ENCODE measurements around the gene GDI2.
"Not testable (repeated sequence)": the region's sequence is repeated elsewhere in the genome, so short reads cannot be mapped to it uniquely, and the experiment has no call there.

Gene GDI2

DNA sequence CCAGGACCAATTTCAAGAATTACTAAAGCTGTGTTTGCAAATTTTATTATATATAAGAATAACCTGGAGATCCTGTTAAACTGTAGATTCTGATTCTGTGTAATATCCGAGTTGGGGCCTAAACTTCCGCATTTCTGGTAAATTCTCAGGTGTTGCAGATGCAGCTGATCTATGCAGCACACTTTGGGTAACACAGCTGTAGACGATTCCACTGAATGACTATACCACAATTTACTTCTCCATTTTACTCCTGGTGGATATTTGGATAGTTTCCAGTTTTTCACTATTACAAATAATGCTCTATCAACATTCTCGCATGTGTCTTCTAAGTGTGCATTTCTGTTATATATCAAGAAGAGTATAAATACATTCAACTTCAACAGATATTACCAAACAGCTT, 7.5 kb downstream of the GDI2 start:
- Histone ChIP-seq H3K36me3 (ENCODE audit: control insufficient read depth, insufficient read depth, low read length) (peaks cover 3% of the 10 kb centered on the region), H3K4me1 (ENCODE audit: control insufficient read depth, insufficient read depth, low read length) (peaks cover 3% of the 10 kb centered on the region), H3K27me3 (ENCODE audit: control insufficient read depth, insufficient read depth, low read length) (no peaks in the 10 kb centered on the region), H3K9ac (ENCODE audit: low read length) (no peak overlapping the region), H3K4me3 (ENCODE audit: low read length) (no peak overlapping the region), H3K27ac (ENCODE audit: low read depth, low read length) (no peak overlapping the region)

DNA sequence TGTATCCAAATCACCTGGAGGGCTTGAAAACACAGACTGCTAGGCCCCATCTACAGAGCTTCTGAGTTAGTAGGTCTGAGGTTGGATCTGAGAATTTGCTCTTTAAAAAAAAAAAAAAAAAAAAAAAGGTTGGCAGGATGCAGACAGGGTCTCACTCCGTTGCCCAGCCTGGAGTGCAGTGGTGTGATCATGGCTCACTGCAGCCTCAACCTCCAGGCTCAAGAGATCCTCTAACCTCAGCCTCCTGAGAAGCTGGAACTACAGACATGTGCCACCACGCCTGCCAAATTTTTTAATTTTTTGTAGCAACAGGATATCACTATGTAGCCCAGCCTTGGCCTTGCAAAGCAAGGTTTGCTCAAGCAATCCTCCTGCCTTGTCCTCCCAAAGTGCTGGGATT, 8.0 kb downstream of the GDI2 start:
- peaks cover 3% of the 10 kb centered on the region for H3K4me1 ChIP-seq (ENCODE audit: control insufficient read depth, insufficient read depth, low read length)
- no peaks in the 10 kb centered on the region for H3K27me3 ChIP-seq (ENCODE audit: control insufficient read depth, insufficient read depth, low read length)
- no peak overlapping the region for H3K9ac ChIP-seq (ENCODE audit: low read length)
- H3K27ac ChIP-seq (ENCODE audit: low read depth, low read length): no peak overlapping the region
- H3K4me3 ChIP-seq (ENCODE audit: low read length): no peak overlapping the region
- H3K36me3 ChIP-seq (ENCODE audit: control insufficient read depth, insufficient read depth, low read length): peaks cover 3% of the 10 kb centered on the region

DNA sequence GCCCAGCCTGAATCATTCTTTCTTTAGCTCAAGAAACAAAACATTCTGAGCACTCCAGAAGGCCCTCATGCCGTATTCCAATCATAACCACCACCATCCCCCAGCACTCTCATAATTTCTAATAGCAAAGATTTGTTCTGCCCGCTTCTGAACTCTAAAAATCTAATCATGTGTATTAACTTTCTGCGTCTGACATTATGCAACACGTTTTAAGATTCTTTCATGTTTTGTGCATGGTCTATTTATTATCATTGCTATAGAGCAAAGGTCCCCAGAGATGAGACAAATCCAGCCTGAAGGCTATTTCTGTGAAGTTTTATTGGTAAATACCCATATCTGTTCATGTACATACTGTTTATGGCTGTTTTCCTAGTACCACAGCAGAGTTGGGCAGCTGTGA, 8.8 kb downstream of the GDI2 start:
- Histone ChIP-seq H3K27ac (ENCODE audit: low read depth, low read length) (no peak overlapping the region), H3K36me3 (ENCODE audit: control insufficient read depth, insufficient read depth, low read length) (peaks cover 6% of the 10 kb centered on the region), H3K4me1 (ENCODE audit: control insufficient read depth, insufficient read depth, low read length) (no peaks in the 10 kb centered on the region), H3K27me3 (ENCODE audit: control insufficient read depth, insufficient read depth, low read length) (no peaks in the 10 kb centered on the region), H3K4me3 (ENCODE audit: low read length) (no peak overlapping the region), H3K9ac (ENCODE audit: low read length) (no peak overlapping the region)

DNA sequence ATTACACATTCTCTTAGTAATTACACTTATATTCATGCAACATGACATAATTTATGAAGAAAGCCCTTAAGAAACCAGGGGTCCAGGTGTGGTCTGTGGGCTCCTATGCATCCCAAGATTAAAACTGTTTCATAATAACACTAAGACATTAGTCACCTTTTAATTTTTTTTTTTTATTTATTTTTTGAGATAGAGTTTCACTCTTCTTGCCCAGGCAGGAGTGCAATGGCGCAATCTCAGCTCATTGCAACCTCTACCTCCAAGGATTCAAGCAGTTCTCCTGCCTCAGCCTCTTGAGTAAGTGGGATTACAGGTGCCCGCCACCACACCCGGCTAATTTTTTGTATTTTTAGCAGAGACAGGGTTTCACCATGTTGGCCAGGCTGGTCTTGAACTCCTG, 12.5 kb downstream of the GDI2 start:
- no peaks in the 10 kb centered on the region for H3K4me1 ChIP-seq (ENCODE audit: control insufficient read depth, insufficient read depth, low read length)
- H3K27ac ChIP-seq (ENCODE audit: low read depth, low read length): no peak overlapping the region
- no peak overlapping the region for H3K9ac ChIP-seq (ENCODE audit: low read length)
- no peak overlapping the region for H3K4me3 ChIP-seq (ENCODE audit: low read length)
- H3K36me3 ChIP-seq (ENCODE audit: control insufficient read depth, insufficient read depth, low read length): peaks cover 11% of the 10 kb centered on the region
- no peaks in the 10 kb centered on the region for H3K27me3 ChIP-seq (ENCODE audit: control insufficient read depth, insufficient read depth, low read length)

DNA sequence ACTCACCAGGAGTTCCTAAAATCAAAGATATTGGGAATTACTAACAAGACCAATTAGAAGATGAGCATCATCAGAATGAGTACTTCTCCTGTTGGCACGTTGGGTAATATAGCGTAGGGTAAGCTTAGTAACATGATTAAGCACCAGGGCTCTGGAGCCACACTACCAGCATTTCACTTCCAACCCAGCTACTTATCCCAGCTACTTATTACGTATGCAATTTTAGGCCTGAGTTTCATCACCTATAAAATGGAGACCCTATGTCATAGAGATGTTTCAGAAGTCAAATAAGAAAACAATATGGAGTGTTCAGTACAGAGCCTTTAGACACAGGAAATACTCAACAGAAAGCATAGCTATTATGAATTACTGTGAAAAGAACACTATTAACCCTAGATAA, 19.0 kb downstream of the GDI2 start:
- peaks cover 17% of the 10 kb centered on the region for H3K36me3 ChIP-seq (ENCODE audit: control insufficient read depth, insufficient read depth, low read length)
- no peak overlapping the region for H3K9ac ChIP-seq (ENCODE audit: low read length)
- no peak overlapping the region for H3K4me3 ChIP-seq (ENCODE audit: low read length)
- no peak overlapping the region for H3K27ac ChIP-seq (ENCODE audit: low read depth, low read length)
- no peaks in the 10 kb centered on the region for H3K4me1 ChIP-seq (ENCODE audit: control insufficient read depth, insufficient read depth, low read length)
- H3K27me3 ChIP-seq (ENCODE audit: control insufficient read depth, insufficient read depth, low read length): no peaks in the 10 kb centered on the region

DNA sequence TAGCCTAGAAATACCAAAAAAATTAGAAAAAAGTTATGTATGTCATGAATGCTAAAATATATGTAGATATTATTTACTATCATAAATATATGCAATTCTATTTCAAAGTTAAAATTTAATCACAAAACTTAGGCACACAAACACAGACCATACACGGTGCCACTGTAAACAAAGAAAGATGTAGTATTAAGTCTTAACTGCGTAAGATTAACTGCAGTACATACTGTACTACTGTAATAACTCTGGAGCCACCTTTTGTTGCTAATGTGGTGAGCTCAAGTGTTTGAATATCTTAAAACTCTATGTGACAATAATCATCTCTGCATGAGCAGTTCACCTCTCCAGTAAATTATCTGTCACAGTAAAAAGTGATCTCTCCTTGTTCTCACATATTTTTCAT, 23.6 kb downstream of the GDI2 start:
- H3K4me1 ChIP-seq (ENCODE audit: control insufficient read depth, insufficient read depth, low read length): no peaks in the 10 kb centered on the region
- no peak overlapping the region for H3K9ac ChIP-seq (ENCODE audit: low read length)
- H3K4me3 ChIP-seq (ENCODE audit: low read length): no peak overlapping the region
- no peaks in the 10 kb centered on the region for H3K27me3 ChIP-seq (ENCODE audit: control insufficient read depth, insufficient read depth, low read length)
- no peak overlapping the region for H3K27ac ChIP-seq (ENCODE audit: low read depth, low read length)
- H3K36me3 ChIP-seq (ENCODE audit: control insufficient read depth, insufficient read depth, low read length): peaks cover 10% of the 10 kb centered on the region

DNA sequence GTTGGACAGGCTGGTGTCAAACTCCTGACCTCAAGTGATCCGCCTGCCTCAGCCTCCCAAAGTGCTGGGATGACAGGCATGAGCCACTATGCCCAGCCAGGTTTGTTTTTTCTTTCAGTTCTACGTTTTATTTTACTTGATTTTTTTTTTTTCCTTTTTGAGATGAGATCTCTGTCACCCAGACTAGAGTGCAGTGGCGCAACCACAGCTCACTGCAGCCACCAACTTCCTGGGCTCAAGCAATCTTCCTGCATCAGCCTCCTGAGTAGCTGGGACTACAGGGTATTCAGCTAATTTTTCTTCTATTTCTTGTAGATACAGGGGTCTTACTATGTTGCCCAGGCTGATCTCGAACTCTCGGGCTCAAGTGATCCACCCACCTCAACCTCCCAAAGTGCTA, 24.3 kb downstream of the GDI2 start:
- no peak overlapping the region for H3K9ac ChIP-seq (ENCODE audit: low read length)
- no peak overlapping the region for H3K4me3 ChIP-seq (ENCODE audit: low read length)

DNA sequence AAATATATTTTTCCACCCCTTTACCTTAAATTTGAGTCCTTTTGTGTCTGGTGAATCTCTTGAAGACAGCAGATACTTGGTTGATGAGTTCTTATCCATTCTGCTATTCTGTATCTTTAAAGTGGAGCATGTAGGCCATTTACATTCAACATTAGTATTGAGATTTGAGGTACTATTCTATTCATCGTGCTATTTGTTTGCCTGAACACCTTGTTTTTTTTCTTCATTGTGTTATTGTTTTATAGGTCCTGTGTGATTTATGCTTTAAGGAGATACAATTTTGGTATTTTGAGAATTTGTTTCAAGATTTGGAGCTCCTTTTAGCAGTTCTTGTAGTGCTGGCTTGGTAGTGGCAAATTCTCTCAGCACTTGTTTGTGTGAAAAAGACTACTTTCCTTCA, 29.9 kb downstream of the GDI2 start:
- H3K4me1 ChIP-seq (ENCODE audit: control insufficient read depth, insufficient read depth, low read length): no peaks in the 10 kb centered on the region
- no peak overlapping the region for H3K27ac ChIP-seq (ENCODE audit: low read depth, low read length)
- H3K9ac ChIP-seq (ENCODE audit: low read length): no peak overlapping the region
- H3K4me3 ChIP-seq (ENCODE audit: low read length): no peak overlapping the region
- H3K27me3 ChIP-seq (ENCODE audit: control insufficient read depth, insufficient read depth, low read length): no peaks in the 10 kb centered on the region
- peaks cover 18% of the 10 kb centered on the region for H3K36me3 ChIP-seq (ENCODE audit: control insufficient read depth, insufficient read depth, low read length)

More for the DNA sequence above, 24.3 kb downstream of the GDI2 start:
- Histone ChIP-seq H3K4me1 (ENCODE audit: control insufficient read depth, insufficient read depth, low read length) (no peaks in the 10 kb centered on the region), H3K27me3 (ENCODE audit: control insufficient read depth, insufficient read depth, low read length) (no peaks in the 10 kb centered on the region), H3K27ac (ENCODE audit: low read depth, low read length) (no peak overlapping the region), H3K36me3 (ENCODE audit: control insufficient read depth, insufficient read depth, low read length) (peaks cover 14% of the 10 kb centered on the region)

DNA sequence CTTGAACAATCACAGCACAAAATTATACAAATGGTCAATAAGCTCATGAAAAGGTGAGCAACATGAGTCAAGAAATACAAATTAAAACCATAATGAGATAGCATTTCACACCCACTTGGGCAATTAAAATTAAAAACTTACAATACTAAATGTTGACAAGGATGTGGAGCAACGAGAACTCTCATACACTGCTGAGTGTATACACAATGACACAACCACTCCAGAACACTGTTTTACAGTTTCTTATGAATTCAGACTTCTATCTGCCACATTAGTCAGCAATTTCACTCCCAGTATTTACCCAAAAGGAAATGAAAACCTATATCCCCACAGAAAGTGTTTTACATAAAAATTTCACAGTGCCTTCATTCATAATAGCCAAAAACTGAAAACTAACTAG, 31.1 kb downstream of the GDI2 start:
- Histone ChIP-seq H3K27ac (ENCODE audit: low read depth, low read length) (no peak overlapping the region), H3K27me3 (ENCODE audit: control insufficient read depth, insufficient read depth, low read length) (no peaks in the 10 kb centered on the region), H3K4me3 (ENCODE audit: low read length) (no peak overlapping the region), H3K4me1 (ENCODE audit: control insufficient read depth, insufficient read depth, low read length) (no peaks in the 10 kb centered on the region), H3K9ac (ENCODE audit: low read length) (no peak overlapping the region), H3K36me3 (ENCODE audit: control insufficient read depth, insufficient read depth, low read length) (peaks cover 18% of the 10 kb centered on the region)

DNA sequence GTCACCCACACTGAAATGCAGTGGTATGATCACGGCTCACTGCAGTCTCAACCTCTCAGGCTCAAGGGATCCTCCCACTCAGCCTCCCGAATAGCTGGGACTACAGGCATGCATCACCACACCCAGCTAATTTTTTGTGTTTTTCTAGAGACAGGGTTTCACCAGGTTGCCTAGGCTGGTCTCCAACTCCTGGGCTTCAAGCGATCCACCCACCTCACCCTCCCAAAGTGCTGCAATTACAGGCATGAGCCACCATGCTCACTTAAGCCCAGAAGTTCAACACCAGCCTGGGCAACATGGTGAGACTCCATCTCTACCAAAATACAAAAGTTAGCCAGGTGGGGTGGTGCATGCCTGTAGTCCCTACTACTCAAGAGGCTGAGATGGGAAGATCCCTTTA, 33.5 kb downstream of the GDI2 start:
- Histone ChIP-seq H3K4me1 (ENCODE audit: control insufficient read depth, insufficient read depth, low read length) (peaks cover 5% of the 10 kb centered on the region), H3K36me3 (ENCODE audit: control insufficient read depth, insufficient read depth, low read length) (peaks cover 14% of the 10 kb centered on the region), H3K9ac (ENCODE audit: low read length) (no peak overlapping the region), H3K27me3 (ENCODE audit: control insufficient read depth, insufficient read depth, low read length) (no peaks in the 10 kb centered on the region), H3K4me3 (ENCODE audit: low read length) (no peak overlapping the region), H3K27ac (ENCODE audit: low read depth, low read length) (no peak overlapping the region)

DNA sequence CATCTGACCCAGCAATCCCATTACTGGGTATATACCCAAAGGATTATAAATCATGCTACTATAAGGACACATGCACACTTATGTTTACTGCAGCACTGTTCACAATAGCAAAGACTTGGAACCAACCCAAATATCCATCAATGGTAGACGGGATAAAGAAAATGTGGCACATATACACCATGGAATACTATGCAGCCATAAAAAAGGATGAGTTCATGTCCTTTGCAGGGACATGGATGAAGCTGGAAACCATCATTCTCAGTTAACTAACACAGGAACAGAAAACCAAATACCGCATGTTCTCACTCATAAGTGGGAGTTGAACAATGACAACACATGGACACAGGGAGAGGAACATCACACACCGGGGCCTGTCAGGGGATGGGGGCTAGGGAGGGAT, 35.5 kb downstream of the GDI2 start:
- H3K9ac ChIP-seq (ENCODE audit: low read length); H3K4me3 ChIP-seq (ENCODE audit: low read length); H3K27me3 ChIP-seq (ENCODE audit: control insufficient read depth, insufficient read depth, low read length); H3K36me3 ChIP-seq (ENCODE audit: control insufficient read depth, insufficient read depth, low read length); H3K4me1 ChIP-seq (ENCODE audit: control insufficient read depth, insufficient read depth, low read length); H3K27ac ChIP-seq (ENCODE audit: low read depth, low read length): not testable (repeated sequence)

DNA sequence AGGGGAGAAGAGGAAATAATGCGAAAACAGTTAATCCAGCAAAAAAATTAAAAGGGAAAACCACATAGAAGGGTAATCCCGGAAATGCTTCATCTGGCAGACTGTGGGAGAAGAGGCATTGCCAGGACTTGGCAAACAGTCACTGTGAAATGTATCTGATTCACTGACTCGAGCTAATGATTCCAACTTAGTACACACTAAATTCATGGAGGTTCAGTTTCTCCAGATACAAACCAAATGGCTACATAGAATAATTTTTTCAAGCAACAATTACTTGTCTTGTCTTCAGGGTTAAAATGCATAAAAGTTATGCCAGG, 36.4 kb downstream of the GDI2 start:
- Histone ChIP-seq H3K4me1 (ENCODE audit: control insufficient read depth, insufficient read depth, low read length) (peaks cover 5% of the 10 kb centered on the region), H3K27ac (ENCODE audit: low read depth, low read length) (no peak overlapping the region), H3K27me3 (ENCODE audit: control insufficient read depth, insufficient read depth, low read length) (no peaks in the 10 kb centered on the region), H3K36me3 (ENCODE audit: control insufficient read depth, insufficient read depth, low read length) (peaks cover 4% of the 10 kb centered on the region), H3K9ac (ENCODE audit: low read length) (no peak overlapping the region), H3K4me3 (ENCODE audit: low read length) (no peak overlapping the region)

DNA sequence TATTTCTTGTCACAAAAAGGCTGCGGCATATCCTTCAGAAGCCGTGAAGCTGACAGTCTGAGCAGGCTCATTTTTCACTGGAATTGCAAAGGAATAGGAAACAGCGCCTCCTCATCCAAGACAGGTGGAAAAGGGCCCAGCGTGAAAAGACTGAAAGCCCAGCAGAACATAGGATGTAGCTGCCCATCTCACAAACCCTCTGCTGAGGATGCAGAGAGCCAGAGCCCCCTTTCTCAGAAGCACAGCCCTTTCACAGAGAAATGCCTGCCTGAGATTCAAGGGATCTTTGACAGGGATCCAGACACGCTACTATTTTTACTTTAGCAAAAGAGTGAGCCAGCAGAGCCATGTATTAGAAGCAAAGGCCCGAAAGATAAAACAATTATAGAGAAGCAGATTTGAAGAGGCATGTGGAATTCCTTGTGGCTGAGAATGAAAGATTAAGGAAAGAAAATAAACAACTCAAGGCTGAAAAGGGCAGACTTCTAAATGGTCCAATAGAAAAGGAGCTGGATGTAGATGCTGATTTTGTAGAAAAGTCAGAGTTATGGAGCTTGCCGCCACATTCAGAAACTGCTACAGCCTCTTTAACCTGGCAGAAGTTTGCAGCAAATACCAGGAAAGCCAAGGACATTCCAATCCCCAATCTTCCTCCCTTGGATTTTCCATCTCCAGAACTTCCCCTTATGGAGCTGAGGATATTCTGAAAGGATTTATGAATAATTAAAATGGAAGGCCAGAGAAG, 36.9 kb downstream of the GDI2 start:
- Histone ChIP-seq H3K9ac (ENCODE audit: low read length) (no peak overlapping the region), H3K27ac (ENCODE audit: low read depth, low read length) (no peak overlapping the region), H3K27me3 (ENCODE audit: control insufficient read depth, insufficient read depth, low read length) (no peaks in the 10 kb centered on the region), H3K4me1 (ENCODE audit: control insufficient read depth, insufficient read depth, low read length) (peaks cover 5% of the 10 kb centered on the region), H3K4me3 (ENCODE audit: low read length) (no peak overlapping the region), H3K36me3 (ENCODE audit: control insufficient read depth, insufficient read depth, low read length) (peaks cover 5% of the 10 kb centered on the region)
